ENCODE measurements around the gene PLEKHJ1. TPM values are rescaled to one million over a fixed set of nuclear protein-coding genes. Genes with fewer than 3 reads are reported as not detected.

The PLEKHJ1 gene
- total RNA-seq, 1 experiment from 2014 or later, result 189 TPM

DNA sequence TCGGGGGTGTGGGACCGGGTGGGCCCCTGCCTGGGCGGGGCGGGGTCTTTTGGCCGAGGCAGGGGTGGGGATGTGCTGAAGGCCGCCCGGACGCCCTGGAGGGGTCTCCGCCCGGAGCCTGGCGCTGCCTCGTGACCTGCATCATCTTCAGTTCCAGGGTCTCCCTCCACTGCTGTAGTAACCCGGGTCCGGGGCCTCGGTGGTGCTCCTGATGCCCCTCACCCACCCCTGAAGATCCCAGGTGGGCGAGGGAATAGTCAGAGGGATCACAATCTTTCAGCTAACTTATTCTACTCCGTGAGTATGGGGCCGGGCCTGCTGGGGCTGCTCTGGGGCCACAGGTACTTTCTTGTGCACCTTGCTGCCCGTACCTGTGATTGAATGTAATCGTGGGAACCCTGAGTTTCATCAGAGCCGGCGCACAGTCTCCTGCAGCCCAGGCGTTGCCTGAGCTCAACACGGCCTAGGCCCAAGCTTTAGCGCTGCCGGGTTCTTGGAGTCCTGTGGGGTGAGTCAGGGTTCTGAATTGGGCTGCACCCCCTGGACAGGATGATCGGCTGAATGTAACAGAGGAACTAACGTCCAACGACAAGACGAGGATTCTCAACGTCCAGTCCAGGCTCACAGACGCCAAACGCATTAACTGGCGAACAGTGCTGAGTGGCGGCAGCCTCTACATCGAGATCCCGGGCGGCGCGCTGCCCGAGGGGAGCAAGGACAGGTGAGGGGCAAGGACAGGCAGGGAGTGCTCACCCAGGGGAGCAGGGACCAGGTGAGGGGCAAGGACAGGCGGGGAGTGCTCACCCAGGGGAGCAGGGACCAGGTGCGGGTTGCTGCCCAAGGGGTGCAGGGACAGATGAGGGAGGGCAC, 35.3 kb upstream of the PLEKHJ1 start (continued):
- TF ChIP-seq, protein P1, sequence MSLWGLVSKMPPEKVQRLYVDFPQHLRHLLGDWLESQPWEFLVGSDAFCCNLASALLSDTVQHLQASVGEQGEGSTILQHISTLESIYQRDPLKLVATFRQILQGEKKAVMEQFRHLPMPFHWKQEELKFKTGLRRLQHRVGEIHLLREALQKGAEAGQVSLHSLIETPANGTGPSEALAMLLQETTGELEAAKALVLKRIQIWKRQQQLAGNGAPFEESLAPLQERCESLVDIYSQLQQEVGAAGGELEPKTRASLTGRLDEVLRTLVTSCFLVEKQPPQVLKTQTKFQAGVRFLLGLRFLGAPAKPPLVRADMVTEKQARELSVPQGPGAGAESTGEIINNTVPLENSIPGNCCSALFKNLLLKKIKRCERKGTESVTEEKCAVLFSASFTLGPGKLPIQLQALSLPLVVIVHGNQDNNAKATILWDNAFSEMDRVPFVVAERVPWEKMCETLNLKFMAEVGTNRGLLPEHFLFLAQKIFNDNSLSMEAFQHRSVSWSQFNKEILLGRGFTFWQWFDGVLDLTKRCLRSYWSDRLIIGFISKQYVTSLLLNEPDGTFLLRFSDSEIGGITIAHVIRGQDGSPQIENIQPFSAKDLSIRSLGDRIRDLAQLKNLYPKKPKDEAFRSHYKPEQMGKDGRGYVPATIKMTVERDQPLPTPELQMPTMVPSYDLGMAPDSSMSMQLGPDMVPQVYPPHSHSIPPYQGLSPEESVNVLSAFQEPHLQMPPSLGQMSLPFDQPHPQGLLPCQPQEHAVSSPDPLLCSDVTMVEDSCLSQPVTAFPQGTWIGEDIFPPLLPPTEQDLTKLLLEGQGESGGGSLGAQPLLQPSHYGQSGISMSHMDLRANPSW (CRISPR knock-in tag; conservative IDR thresholded peaks at IDR 0.05; ENCODE audit: low read depth), result no peak
- TF ChIP-seq NFE2L1 (CRISPR knock-in tag; IDR thresholded peaks at IDR 0.05) (no peak), KAT7 (CRISPR knock-in tag; IDR thresholded peaks at IDR 0.05; ENCODE audit: borderline replicate concordance) (no peak), EMX1 (CRISPR knock-in tag; IDR thresholded peaks at IDR 0.05) (no peak), SMAD4 (CRISPR knock-in tag; IDR thresholded peaks at IDR 0.05) (no peak), JAZF1 (CRISPR knock-in tag; IDR thresholded peaks at IDR 0.05) (no peak)
- TF ChIP-seq, protein P2, sequence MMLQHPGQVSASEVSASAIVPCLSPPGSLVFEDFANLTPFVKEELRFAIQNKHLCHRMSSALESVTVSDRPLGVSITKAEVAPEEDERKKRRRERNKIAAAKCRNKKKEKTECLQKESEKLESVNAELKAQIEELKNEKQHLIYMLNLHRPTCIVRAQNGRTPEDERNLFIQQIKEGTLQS (CRISPR knock-in tag; conservative IDR thresholded peaks at IDR 0.05), result no peak
- TF ChIP-seq, protein P3, sequence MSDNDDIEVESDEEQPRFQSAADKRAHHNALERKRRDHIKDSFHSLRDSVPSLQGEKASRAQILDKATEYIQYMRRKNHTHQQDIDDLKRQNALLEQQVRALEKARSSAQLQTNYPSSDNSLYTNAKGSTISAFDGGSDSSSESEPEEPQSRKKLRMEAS (CRISPR knock-in tag; IDR thresholded peaks at IDR 0.05), result no peak
- TF ChIP-seq, protein P4, sequence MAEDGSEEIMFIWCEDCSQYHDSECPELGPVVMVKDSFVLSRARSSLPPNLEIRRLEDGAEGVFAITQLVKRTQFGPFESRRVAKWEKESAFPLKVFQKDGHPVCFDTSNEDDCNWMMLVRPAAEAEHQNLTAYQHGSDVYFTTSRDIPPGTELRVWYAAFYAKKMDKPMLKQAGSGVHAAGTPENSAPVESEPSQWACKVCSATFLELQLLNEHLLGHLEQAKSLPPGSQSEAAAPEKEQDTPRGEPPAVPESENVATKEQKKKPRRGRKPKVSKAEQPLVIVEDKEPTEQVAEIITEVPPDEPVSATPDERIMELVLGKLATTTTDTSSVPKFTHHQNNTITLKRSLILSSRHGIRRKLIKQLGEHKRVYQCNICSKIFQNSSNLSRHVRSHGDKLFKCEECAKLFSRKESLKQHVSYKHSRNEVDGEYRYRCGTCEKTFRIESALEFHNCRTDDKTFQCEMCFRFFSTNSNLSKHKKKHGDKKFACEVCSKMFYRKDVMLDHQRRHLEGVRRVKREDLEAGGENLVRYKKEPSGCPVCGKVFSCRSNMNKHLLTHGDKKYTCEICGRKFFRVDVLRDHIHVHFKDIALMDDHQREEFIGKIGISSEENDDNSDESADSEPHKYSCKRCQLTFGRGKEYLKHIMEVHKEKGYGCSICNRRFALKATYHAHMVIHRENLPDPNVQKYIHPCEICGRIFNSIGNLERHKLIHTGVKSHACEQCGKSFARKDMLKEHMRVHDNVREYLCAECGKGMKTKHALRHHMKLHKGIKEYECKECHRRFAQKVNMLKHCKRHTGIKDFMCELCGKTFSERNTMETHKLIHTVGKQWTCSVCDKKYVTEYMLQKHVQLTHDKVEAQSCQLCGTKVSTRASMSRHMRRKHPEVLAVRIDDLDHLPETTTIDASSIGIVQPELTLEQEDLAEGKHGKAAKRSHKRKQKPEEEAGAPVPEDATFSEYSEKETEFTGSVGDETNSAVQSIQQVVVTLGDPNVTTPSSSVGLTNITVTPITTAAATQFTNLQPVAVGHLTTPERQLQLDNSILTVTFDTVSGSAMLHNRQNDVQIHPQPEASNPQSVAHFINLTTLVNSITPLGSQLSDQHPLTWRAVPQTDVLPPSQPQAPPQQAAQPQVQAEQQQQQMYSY (CRISPR knock-in tag; IDR thresholded peaks at IDR 0.05), result no peak

DNA sequence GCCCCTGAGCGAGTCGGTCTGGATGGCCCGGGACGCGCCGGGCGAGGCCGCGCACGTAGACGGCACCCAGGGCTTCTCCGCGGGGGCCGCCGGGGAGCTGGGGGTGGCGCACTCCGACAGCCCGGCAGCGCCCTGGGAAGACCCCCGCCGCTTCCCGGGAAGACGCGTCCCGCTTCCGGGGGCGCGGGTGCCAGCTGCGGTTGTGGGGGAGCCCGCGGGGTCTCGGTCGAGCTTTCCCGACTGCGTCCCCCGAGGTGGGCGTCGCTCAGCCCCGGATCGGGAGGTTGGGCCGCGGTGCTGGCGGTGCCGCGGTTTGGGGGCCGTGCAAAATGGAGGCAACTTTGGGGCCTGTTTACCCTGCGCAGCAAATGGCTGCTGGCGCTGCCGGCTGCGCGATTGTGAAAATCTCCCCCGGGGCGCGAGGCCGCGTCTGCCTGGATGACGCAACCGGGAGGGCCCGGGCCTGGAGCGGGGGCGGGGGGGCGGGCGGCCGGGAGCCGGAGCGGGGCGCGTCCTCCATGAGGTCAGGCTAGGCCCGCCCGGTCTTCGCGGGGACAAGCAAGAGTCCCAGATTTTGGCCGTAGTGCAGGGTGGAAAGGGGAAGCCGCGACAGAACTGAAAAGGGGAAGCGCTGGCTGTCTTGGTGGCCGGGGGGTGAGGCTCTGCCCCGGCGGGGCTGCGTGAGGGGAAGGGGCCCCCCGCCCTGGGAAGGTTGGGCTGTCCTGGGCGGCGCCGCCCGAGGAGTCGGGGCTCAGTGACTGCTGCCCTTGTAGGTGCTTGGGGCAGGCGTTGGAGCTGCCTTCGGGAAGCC, 34.5 kb upstream of the PLEKHJ1 start:
- no peak for ATAC-seq
- H3K4me1 Mint-ChIP-seq, result peaks cover 33% of the 10 kb centered on the region
- POLR2A ChIA-PET, result interaction anchor here (0.6 to 1.3 kb wide), 4 partner anchors 9 to 205 kb away, joined by 3 to 11 read pairs (median 3); partner anchors contain the start of gene GADD45B
- no peaks in the 10 kb centered on the region; the same call in 1 of the 2 replicates for H3K27me3 Mint-ChIP-seq (ENCODE audit: low read depth)
- H3K4me3 Mint-ChIP-seq, result peak overlapping the region; percentile 82
- peaks cover 8% of the 10 kb centered on the region for H3K36me3 Mint-ChIP-seq
- no peaks in the 10 kb centered on the region for H3K9me3 Mint-ChIP-seq
- DNase-seq (ENCODE audit: low spot score), result peak; percentile 19
- H3K27ac Mint-ChIP-seq, result no peak overlapping the region
- CTCF ChIA-PET, result interaction anchor here (0.6 to 2.7 kb wide), 2 partner anchors 18 to 366 kb away, joined by 3 to 13 read pairs; no protein-coding TSS in a partner anchor
- TF ChIP-seq ZNF317 (CRISPR knock-in tag; IDR thresholded peaks at IDR 0.05; ENCODE audit: borderline replicate concordance, low read depth), result 0 out of 2 replicates have a peak, but pooled peaks have one; percentile 26
- no peak for TF ChIP-seq ZNF121 (CRISPR knock-in tag; IDR thresholded peaks at IDR 0.05)
- TF ChIP-seq SOX15 (CRISPR knock-in tag; IDR thresholded peaks at IDR 0.05), result no peak
- TF ChIP-seq, protein P5, sequence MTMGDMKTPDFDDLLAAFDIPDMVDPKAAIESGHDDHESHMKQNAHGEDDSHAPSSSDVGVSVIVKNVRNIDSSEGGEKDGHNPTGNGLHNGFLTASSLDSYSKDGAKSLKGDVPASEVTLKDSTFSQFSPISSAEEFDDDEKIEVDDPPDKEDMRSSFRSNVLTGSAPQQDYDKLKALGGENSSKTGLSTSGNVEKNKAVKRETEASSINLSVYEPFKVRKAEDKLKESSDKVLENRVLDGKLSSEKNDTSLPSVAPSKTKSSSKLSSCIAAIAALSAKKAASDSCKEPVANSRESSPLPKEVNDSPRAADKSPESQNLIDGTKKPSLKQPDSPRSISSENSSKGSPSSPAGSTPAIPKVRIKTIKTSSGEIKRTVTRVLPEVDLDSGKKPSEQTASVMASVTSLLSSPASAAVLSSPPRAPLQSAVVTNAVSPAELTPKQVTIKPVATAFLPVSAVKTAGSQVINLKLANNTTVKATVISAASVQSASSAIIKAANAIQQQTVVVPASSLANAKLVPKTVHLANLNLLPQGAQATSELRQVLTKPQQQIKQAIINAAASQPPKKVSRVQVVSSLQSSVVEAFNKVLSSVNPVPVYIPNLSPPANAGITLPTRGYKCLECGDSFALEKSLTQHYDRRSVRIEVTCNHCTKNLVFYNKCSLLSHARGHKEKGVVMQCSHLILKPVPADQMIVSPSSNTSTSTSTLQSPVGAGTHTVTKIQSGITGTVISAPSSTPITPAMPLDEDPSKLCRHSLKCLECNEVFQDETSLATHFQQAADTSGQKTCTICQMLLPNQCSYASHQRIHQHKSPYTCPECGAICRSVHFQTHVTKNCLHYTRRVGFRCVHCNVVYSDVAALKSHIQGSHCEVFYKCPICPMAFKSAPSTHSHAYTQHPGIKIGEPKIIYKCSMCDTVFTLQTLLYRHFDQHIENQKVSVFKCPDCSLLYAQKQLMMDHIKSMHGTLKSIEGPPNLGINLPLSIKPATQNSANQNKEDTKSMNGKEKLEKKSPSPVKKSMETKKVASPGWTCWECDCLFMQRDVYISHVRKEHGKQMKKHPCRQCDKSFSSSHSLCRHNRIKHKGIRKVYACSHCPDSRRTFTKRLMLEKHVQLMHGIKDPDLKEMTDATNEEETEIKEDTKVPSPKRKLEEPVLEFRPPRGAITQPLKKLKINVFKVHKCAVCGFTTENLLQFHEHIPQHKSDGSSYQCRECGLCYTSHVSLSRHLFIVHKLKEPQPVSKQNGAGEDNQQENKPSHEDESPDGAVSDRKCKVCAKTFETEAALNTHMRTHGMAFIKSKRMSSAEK (CRISPR knock-in tag; IDR thresholded peaks at IDR 0.05; ENCODE audit: borderline replicate concordance), result no peak
- no peak for TF ChIP-seq SMAD4 (CRISPR knock-in tag; IDR thresholded peaks at IDR 0.05)
- TF ChIP-seq GABPB1 (CRISPR knock-in tag; IDR thresholded peaks at IDR 0.05), result peak; percentile 90
- TF ChIP-seq, protein P6, sequence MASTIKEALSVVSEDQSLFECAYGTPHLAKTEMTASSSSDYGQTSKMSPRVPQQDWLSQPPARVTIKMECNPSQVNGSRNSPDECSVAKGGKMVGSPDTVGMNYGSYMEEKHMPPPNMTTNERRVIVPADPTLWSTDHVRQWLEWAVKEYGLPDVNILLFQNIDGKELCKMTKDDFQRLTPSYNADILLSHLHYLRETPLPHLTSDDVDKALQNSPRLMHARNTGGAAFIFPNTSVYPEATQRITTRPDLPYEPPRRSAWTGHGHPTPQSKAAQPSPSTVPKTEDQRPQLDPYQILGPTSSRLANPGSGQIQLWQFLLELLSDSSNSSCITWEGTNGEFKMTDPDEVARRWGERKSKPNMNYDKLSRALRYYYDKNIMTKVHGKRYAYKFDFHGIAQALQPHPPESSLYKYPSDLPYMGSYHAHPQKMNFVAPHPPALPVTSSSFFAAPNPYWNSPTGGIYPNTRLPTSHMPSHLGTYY (CRISPR knock-in tag; IDR thresholded peaks at IDR 0.05), result no peak
- TF ChIP-seq, protein P4 (CRISPR knock-in tag; IDR thresholded peaks at IDR 0.05), result no peak; the same call in 1 of the 2 replicates
- TF ChIP-seq CREB1 (CRISPR knock-in tag; IDR thresholded peaks at IDR 0.05), result no peak

Data from WTC11 (cell line).